OCI-LY7 (cell line): Measurements from ENCODE around the gene ENGASE. TPM values are rescaled to one million over a fixed set of nuclear protein-coding genes. Genes with fewer than 3 reads are reported as not detected.

ENCODE experiments used
- BruUV-seq: library from RNA; stranded (reverse); fragments of 400-500 nt; replicated peaks from 2 replicates; lab custom pipeline; 2021; lab: Mats Ljungman, UMichigan
- CTCF ChIA-PET: fragments of 300-600 bp; sonication (Branson Sonifier 250); formaldehyde crosslinking; loops from one replicate; lab custom pipeline; 2022; ENCODE audit warnings: antibody characterized with exemption; ENCODE audit not compliant: unreplicated experiment; lab: Charles Lee
- POLR2A ChIA-PET: fragments of 300-600 bp; sonication (Branson Sonifier 250); formaldehyde crosslinking; loops from one replicate; lab custom pipeline; 2022; ENCODE audit warnings: antibody characterized with exemption; lab: Charles Lee
- DNase-seq: peaks from one replicate; pipeline ENCODE4 v3.0.0-alpha.2; 2015; ENCODE audit warnings: low spot score
- H2AFZ ChIP-seq: fragments of 200-600 bp; sonication (generic), shearing (Covaris generic); 2 replicates; pipeline ENCODE4 v1.6.1; 2014; ENCODE audit warnings: mild to moderate bottlenecking, antibody characterized with exemption, low read length, moderate library complexity
- H3K27ac ChIP-seq: fragments of 200-600 bp; sonication (generic); 2 replicates; pipeline ENCODE4 v1.5.1; 2014; ENCODE audit warnings: mixed run types, low read depth, mild to moderate bottlenecking, moderate library complexity, low read length, inconsistent platforms; ENCODE audit not compliant: poor library complexity, severe bottlenecking
- H3K36me3 ChIP-seq: fragments of 200-600 bp; sonication (generic); 2 replicates; pipeline ENCODE4 v1.6.1; 2014; ENCODE audit warnings: mild to moderate bottlenecking, antibody characterized with exemption, low read length, moderate library complexity, mixed read lengths; ENCODE audit not compliant: insufficient read depth
- H3K4me1 ChIP-seq: fragments of 200-600 bp; sonication (generic); 2 replicates; pipeline ENCODE4 v1.5.1; 2014; ENCODE audit warnings: mild to moderate bottlenecking, low read length; ENCODE audit not compliant: insufficient read depth, poor library complexity, severe bottlenecking
- H3K4me2 ChIP-seq: fragments of 200-600 bp; sonication (generic); 2 replicates; pipeline ENCODE4 v1.6.1; 2014; ENCODE audit warnings: mild to moderate bottlenecking, low read length
- H3K4me3 ChIP-seq: fragments of 200-600 bp; sonication (generic); 2 replicates; pipeline ENCODE4 v1.5.1; 2014; ENCODE audit warnings: mild to moderate bottlenecking, low read depth, low read length; ENCODE audit not compliant: poor library complexity, severe bottlenecking
- H3K79me2 ChIP-seq: fragments of 200-600 bp; sonication (generic); 2 replicates; pipeline ENCODE4 v1.6.1; 2016; ENCODE audit warnings: low read depth, mild to moderate bottlenecking, low read length, moderate library complexity, mixed read lengths; ENCODE audit not compliant: insufficient read depth
- H3K9me2 ChIP-seq: fragments of 200-600 bp; sonication (generic); 2 replicates; pipeline ENCODE4 v1.6.1; 2016; ENCODE audit warnings: mild to moderate bottlenecking, low read length, mixed read lengths; ENCODE audit not compliant: insufficient read depth
- H3K9me3 ChIP-seq: fragments of 200-600 bp; sonication (generic); 2 replicates; pipeline ENCODE4 v1.6.1; 2014; ENCODE audit warnings: mild to moderate bottlenecking, mixed run types, low read length, mixed read lengths
- H4K20me1 ChIP-seq: fragments of 200-600 bp; sonication (generic); 2 replicates; pipeline ENCODE4 v1.6.1; 2014; ENCODE audit warnings: mild to moderate bottlenecking, antibody characterized with exemption, low read length, moderate library complexity, mixed read lengths; ENCODE audit not compliant: insufficient read depth
- EZH2phosphoT487 ChIP-seq: fragments of 200-600 bp; sonication (generic); IDR thresholded peaks from 2 replicates; pipeline ENCODE4 v1.6.1; 2018; ENCODE audit warnings: low read depth, borderline replicate concordance, mild to moderate bottlenecking, mixed run types, antibody characterized with exemption, low read length, moderate library complexity, mixed read lengths
- intact Hi-C: fragments of 100-400 bp; cut with micrococcal nuclease; formaldehyde crosslinking; loops from one replicate; pipeline ENCODE4 v1.10.0; 2022; ENCODE audit not compliant: unreplicated experiment
- total RNA-seq, 2 experiments: library from RNA; depleted of rRNA in 1 of 2; stranded (reverse); fragments of >200 nt in 1 of 2; shearing (Covaris generic) in 1 of 2; gene quantifications; 2 replicates each; pipeline ENCODE4 v1.2.3, GENCODE V29; 2014 to 2022
- TF ChIP-seq, protein P1 (sequence below): fragments of 200-600 bp; sonication (generic); conservative IDR thresholded peaks from 2 replicates; pipeline ENCODE4 v1.5.1; 2014; ENCODE audit warnings: mild to moderate bottlenecking, antibody characterized with exemption, low read length, moderate library complexity, mixed read lengths

ENGASE gene
- total RNA-seq, 2 experiments from 2014 or later = 8.4 to 35.1 TPM

DNA sequence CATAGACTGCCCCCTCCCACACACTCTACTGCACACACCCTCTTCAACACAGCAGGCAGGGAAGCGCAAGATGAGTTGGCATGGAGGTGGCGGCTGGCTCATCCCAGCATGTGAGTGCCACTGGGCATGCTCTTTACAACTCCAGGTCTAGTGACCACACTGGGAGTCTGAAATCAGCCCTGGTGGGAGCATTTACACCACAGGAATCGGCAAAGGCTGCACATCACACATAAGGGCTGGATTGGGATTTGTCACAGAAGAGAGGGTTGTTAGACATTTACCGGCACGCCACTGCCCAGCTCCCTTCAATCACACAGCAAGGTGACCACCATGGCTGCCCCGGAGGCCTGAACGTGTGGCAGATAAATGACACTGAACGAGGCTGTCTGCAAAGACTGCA lies 49.4 kb downstream of the ENGASE start:
- Histone ChIP-seq H3K27ac (no peak overlapping the region), H3K4me2 (no peak overlapping the region), H4K20me1 (no peaks in the 10 kb centered on the region), H3K9me3 (no peaks in the 10 kb centered on the region), H3K9me2 (no peaks in the 10 kb centered on the region), H3K4me3 (no peak overlapping the region), H3K36me3 (no peaks in the 10 kb centered on the region), H2AFZ (no peak overlapping the region), H3K79me2 (no peaks in the 10 kb centered on the region), H3K4me1 (no peaks in the 10 kb centered on the region)
- ChIA-PET CTCF (no interaction called here), POLR2A (interaction anchor here (0.6 kb wide), 1 partner anchor 154 kb away, joined by 3 read pairs; no protein-coding TSS in a partner anchor)
- TF ChIP-seq, protein P1, sequence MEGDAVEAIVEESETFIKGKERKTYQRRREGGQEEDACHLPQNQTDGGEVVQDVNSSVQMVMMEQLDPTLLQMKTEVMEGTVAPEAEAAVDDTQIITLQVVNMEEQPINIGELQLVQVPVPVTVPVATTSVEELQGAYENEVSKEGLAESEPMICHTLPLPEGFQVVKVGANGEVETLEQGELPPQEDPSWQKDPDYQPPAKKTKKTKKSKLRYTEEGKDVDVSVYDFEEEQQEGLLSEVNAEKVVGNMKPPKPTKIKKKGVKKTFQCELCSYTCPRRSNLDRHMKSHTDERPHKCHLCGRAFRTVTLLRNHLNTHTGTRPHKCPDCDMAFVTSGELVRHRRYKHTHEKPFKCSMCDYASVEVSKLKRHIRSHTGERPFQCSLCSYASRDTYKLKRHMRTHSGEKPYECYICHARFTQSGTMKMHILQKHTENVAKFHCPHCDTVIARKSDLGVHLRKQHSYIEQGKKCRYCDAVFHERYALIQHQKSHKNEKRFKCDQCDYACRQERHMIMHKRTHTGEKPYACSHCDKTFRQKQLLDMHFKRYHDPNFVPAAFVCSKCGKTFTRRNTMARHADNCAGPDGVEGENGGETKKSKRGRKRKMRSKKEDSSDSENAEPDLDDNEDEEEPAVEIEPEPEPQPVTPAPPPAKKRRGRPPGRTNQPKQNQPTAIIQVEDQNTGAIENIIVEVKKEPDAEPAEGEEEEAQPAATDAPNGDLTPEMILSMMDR = no peak
- no peak for TF ChIP-seq EZH2phosphoT487
- DNase-seq = no peak
- intact Hi-C loops = no loop called here
- BruUV-seq = no TSS peak

GRCh38 chr17:79124513-79125209 lies 50.0 kb downstream of the ENGASE start:
- Histone ChIP-seq H3K4me2 (no peak overlapping the region), H4K20me1 (no peaks in the 10 kb centered on the region), H3K4me3 (no peak overlapping the region), H3K36me3 (no peaks in the 10 kb centered on the region), H3K9me2 (no peaks in the 10 kb centered on the region), H3K4me1 (no peaks in the 10 kb centered on the region), H3K79me2 (no peaks in the 10 kb centered on the region), H3K27ac (no peak overlapping the region), H2AFZ (no peak overlapping the region), H3K9me3 (no peaks in the 10 kb centered on the region)
- ChIA-PET POLR2A (interaction anchor here (0.6 kb wide), 1 partner anchor 155 kb away, joined by 3 read pairs; no protein-coding TSS in a partner anchor), CTCF (no interaction called here)
- no TSS peak for BruUV-seq
- TF ChIP-seq EZH2phosphoT487 = no peak
- TF ChIP-seq, protein P1 = no peak
- intact Hi-C loops = no loop called here
- DNase-seq = no peak

GRCh38 chr17:79125503-79125902 lies 50.9 kb downstream of the ENGASE start:
- ChIA-PET CTCF (no interaction called here), POLR2A (no interaction called here)
- no peak overlapping the region for H3K27ac ChIP-seq
- H3K4me1 ChIP-seq = no peaks in the 10 kb centered on the region
- H2AFZ ChIP-seq = no peak overlapping the region
- DNase-seq = no peak
- no peaks in the 10 kb centered on the region for H3K9me2 ChIP-seq
- no TSS peak for BruUV-seq
- H3K9me3 ChIP-seq = no peaks in the 10 kb centered on the region
- H4K20me1 ChIP-seq = no peaks in the 10 kb centered on the region
- H3K4me3 ChIP-seq = no peak overlapping the region
- intact Hi-C loops = no loop called here
- H3K4me2 ChIP-seq = no peak overlapping the region
- no peaks in the 10 kb centered on the region for H3K36me3 ChIP-seq
- no peaks in the 10 kb centered on the region for H3K79me2 ChIP-seq
- TF ChIP-seq EZH2phosphoT487 = no peak
- TF ChIP-seq, protein P1 = no peak
